Stimulated activated CD8-positive, alpha-beta memory T cell treated with anti-CD3 and anti-CD28 coated beads, Interleukin-7, amount 100 ng/mL, for 24 hours (primary cell): ENCODE measurements around the gene NLGN1.

ENCODE experiments used
- DNase-seq: peaks from one replicate; pipeline ENCODE4 v3.0.0-alpha.2; 2020; ENCODE audit warnings: low read depth

The NLGN1 gene

GRCh38 chr3:174098746-174099145 is 701.2 kb downstream of the NLGN1 start:
- DNase-seq: no peak

- DNase-seq: no peak
Measured at GRCh38 chr3:174099724-174100123, 702.2 kb downstream of the NLGN1 start.

- DNase-seq: no peak
Measured at GRCh38 chr3:174100744-174101143, 703.2 kb downstream of the NLGN1 start.

- no peak for DNase-seq
Measured at GRCh38 chr3:174101244-174101643, 703.7 kb downstream of the NLGN1 start.

- no peak for DNase-seq
Measured at GRCh38 chr3:174102274-174102673, 704.7 kb downstream of the NLGN1 start.

- DNase-seq: no peak
Measured at GRCh38 chr3:174102866-174103265, 705.3 kb downstream of the NLGN1 start.

- DNase-seq: no peak
Measured at GRCh38 chr3:174110761-174111160, 713.2 kb downstream of the NLGN1 start.

GRCh38 chr3:174111776-174112175 is 714.2 kb downstream of the NLGN1 start:
- no peak for DNase-seq

GRCh38 chr3:174116421-174116820 is 718.9 kb downstream of the NLGN1 start:
- no peak for DNase-seq

GRCh38 chr3:174120997-174121396 is 723.5 kb downstream of the NLGN1 start:
- no peak for DNase-seq

GRCh38 chr3:174122411-174122810 is 724.9 kb downstream of the NLGN1 start:
- no peak for DNase-seq

GRCh38 chr3:174125267-174125824 is 727.8 kb downstream of the NLGN1 start:
- DNase-seq: no peak

- DNase-seq: no peak
Measured at GRCh38 chr3:174126990-174127758, 729.6 kb downstream of the NLGN1 start.

GRCh38 chr3:174132006-174132405 is 734.5 kb downstream of the NLGN1 start:
- DNase-seq: no peak

- no peak for DNase-seq
Measured at GRCh38 chr3:174132421-174133042, 735.0 kb downstream of the NLGN1 start.

GRCh38 chr3:174146008-174146407 is 748.5 kb downstream of the NLGN1 start:
- DNase-seq: no peak

GRCh38 chr3:174147798-174148197 is 750.3 kb downstream of the NLGN1 start:
- no peak for DNase-seq

GRCh38 chr3:174153871-174154270 is 756.3 kb downstream of the NLGN1 start:
- no peak for DNase-seq

GRCh38 chr3:174156200-174156599 is 758.7 kb downstream of the NLGN1 start:
- DNase-seq: no peak

GRCh38 chr3:174158674-174159073 is 761.1 kb downstream of the NLGN1 start:
- no peak for DNase-seq

GRCh38 chr3:174159604-174160003 is 762.1 kb downstream of the NLGN1 start:
- no peak for DNase-seq

- DNase-seq: no peak
Measured at GRCh38 chr3:174162550-174162949, 765.0 kb downstream of the NLGN1 start.

- DNase-seq: no peak
Measured at GRCh38 chr3:174168026-174168425, 770.5 kb downstream of the NLGN1 start.
